KMS-11 (cell line): ENCODE results near the gene QRICH2.
"Not testable (repeated sequence)": the region's sequence is repeated elsewhere in the genome, so short reads cannot be mapped to it uniquely, and the experiment has no call there.

ENCODE experiments used
- H2AFZ ChIP-seq: fragments of 200-600 bp; sonication (generic); 2 replicates; pipeline ENCODE4 v1.6.1; 2016; ENCODE audit warnings: antibody characterized with exemption, mixed run types, low read depth
- H3K27ac ChIP-seq: fragments of 200-600 bp; sonication (generic); 2 replicates; pipeline ENCODE4 v1.6.1; 2016; ENCODE audit warnings: mild to moderate bottlenecking, mixed run types
- H3K27me3 ChIP-seq: fragments of 200-600 bp; sonication (generic); 2 replicates; pipeline ENCODE4 v1.6.1; 2017; ENCODE audit warnings: mild to moderate bottlenecking, low read depth, mixed run types, moderate library complexity; ENCODE audit not compliant: insufficient read depth
- H3K36me3 ChIP-seq: fragments of 200-600 bp; sonication (generic); 2 replicates; pipeline ENCODE4 v1.6.1; 2017; ENCODE audit warnings: mild to moderate bottlenecking, mixed run types; ENCODE audit not compliant: insufficient read depth
- H3K4me1 ChIP-seq: fragments of 200-600 bp; sonication (generic); 2 replicates; pipeline ENCODE4 v1.6.1; 2016; ENCODE audit warnings: mild to moderate bottlenecking, low read depth, mixed run types; ENCODE audit not compliant: poor library complexity, severe bottlenecking
- H3K4me2 ChIP-seq: fragments of 200-600 bp; sonication (generic); 2 replicates; pipeline ENCODE4 v1.7.0; 2016; ENCODE audit warnings: mild to moderate bottlenecking, mixed run types
- H3K4me3 ChIP-seq: fragments of 200-600 bp; sonication (generic); IDR thresholded peaks from 2 replicates; pipeline ENCODE4 v1.6.1; 2017; ENCODE audit warnings: low read depth, low read length, mixed read lengths; ENCODE audit not compliant: insufficient read depth
- H3K79me2 ChIP-seq: fragments of 200-600 bp; sonication (generic); 2 replicates; pipeline ENCODE4 v1.6.1; 2016; ENCODE audit warnings: low read depth, mixed run types; ENCODE audit not compliant: insufficient read depth
- H3K9ac ChIP-seq: fragments of 200-600 bp; sonication (generic); 2 replicates; pipeline ENCODE4 v1.6.1; 2016; ENCODE audit warnings: mild to moderate bottlenecking, mixed run types
- H4K20me1 ChIP-seq: fragments of 200-600 bp; sonication (generic); 2 replicates; pipeline ENCODE4 v1.6.1; 2016; ENCODE audit warnings: mild to moderate bottlenecking, mixed run types; ENCODE audit not compliant: insufficient read depth
- CTCF ChIP-seq: fragments of 200-600 bp; sonication (generic); conservative IDR thresholded peaks from 2 replicates; pipeline ENCODE4 v1.6.1; 2017; ENCODE audit warnings: low read depth, mild to moderate bottlenecking, antibody characterized with exemption, low read length, moderate library complexity, mixed read lengths

The QRICH2 gene

GRCh38 chr17:76351526-76352071, 43.5 kb upstream of the QRICH2 start:
- Histone ChIP-seq H3K4me3 (no peak overlapping the region), H3K27me3 (no peaks in the 10 kb centered on the region), H3K9ac (no peak overlapping the region), H3K4me1 (peaks cover 21% of the 10 kb centered on the region), H3K27ac (no peak overlapping the region), H3K36me3 (peaks cover 3% of the 10 kb centered on the region; the same call in 1 of the 2 replicates), H2AFZ (no peak overlapping the region), H3K4me2 (peak overlapping the region; percentile 61; the same call in 1 of the 2 replicates), H4K20me1 (no peaks in the 10 kb centered on the region), H3K79me2 (peaks cover 9% of the 10 kb centered on the region)
- no peak for TF ChIP-seq CTCF

- H4K20me1 ChIP-seq: no peaks in the 10 kb centered on the region
- H3K27ac ChIP-seq: no peak overlapping the region
- no peak overlapping the region for H3K4me2 ChIP-seq
- no peak overlapping the region for H3K9ac ChIP-seq
- H3K79me2 ChIP-seq: peaks cover 9% of the 10 kb centered on the region
- H2AFZ ChIP-seq: no peak overlapping the region
- peaks cover 25% of the 10 kb centered on the region for H3K4me1 ChIP-seq
- peaks cover 3% of the 10 kb centered on the region; the same call in 1 of the 2 replicates for H3K36me3 ChIP-seq
- no peaks in the 10 kb centered on the region for H3K27me3 ChIP-seq
- H3K4me3 ChIP-seq: no peak overlapping the region
- no peak for TF ChIP-seq CTCF
Measured at GRCh38 chr17:76350463-76350862, 42.4 kb upstream of the QRICH2 start.

GRCh38 chr17:76346936-76347335, 38.9 kb upstream of the QRICH2 start:
- not testable (repeated sequence) for H3K79me2 ChIP-seq, H3K9ac ChIP-seq, H3K27ac ChIP-seq, H3K4me3 ChIP-seq, H3K27me3 ChIP-seq, H2AFZ ChIP-seq, H4K20me1 ChIP-seq, H3K36me3 ChIP-seq, H3K4me2 ChIP-seq
- H3K4me1 ChIP-seq: peaks cover 13% of the 10 kb centered on the region

- H2AFZ ChIP-seq: no peak overlapping the region
- no peak overlapping the region for H3K27ac ChIP-seq
- TF ChIP-seq CTCF: no peak
- no peaks in the 10 kb centered on the region for H3K27me3 ChIP-seq
- H3K4me1 ChIP-seq: peaks cover 9% of the 10 kb centered on the region
- no peaks in the 10 kb centered on the region for H4K20me1 ChIP-seq
- H3K36me3 ChIP-seq: peaks cover 3% of the 10 kb centered on the region; the same call in 1 of the 2 replicates
- H3K4me3 ChIP-seq: no peak overlapping the region
- no peak overlapping the region for H3K9ac ChIP-seq
- peaks cover 3% of the 10 kb centered on the region for H3K79me2 ChIP-seq
- H3K4me2 ChIP-seq: no peak overlapping the region
Measured at GRCh38 chr17:76345377-76345974, 37.4 kb upstream of the QRICH2 start.

GRCh38 chr17:76343106-76343505, 35.0 kb upstream of the QRICH2 start:
- Histone ChIP-seq H3K4me3 (no peak overlapping the region), H2AFZ (no peak overlapping the region), H3K4me2 (no peak overlapping the region), H3K79me2 (no peaks in the 10 kb centered on the region), H4K20me1 (no peaks in the 10 kb centered on the region), H3K9ac (no peak overlapping the region), H3K27ac (no peak overlapping the region), H3K27me3 (no peaks in the 10 kb centered on the region), H3K4me1 (peaks cover 9% of the 10 kb centered on the region), H3K36me3 (peaks cover 3% of the 10 kb centered on the region; the same call in 1 of the 2 replicates)
- no peak for TF ChIP-seq CTCF
